GM18517 (cell line): Measurements from ENCODE around the gene SLC35C1.
A peak's percentile ranks its signal among the peaks of the same experiment; 100 is the strongest.
"Not testable (repeated sequence)": the region's sequence is repeated elsewhere in the genome, so short reads cannot be mapped to it uniquely, and the experiment has no call there.

Experiments used
- ATAC-seq: cut with Tn5 transposase; IDR thresholded peaks from one replicate; pipeline ENCODE4 v1.9.1; 2021; ENCODE audit warnings: mild to moderate bottlenecking, moderate library complexity; ENCODE audit not compliant: unreplicated experiment

The SLC35C1 gene

GRCh38 chr11:45786272-45786671, 18.7 kb upstream of the SLC35C1 start:
- no peak for ATAC-seq

GRCh38 chr11:45788887-45789286, 16.1 kb upstream of the SLC35C1 start:
- no peak for ATAC-seq

GRCh38 chr11:45791524-45791923, 13.4 kb upstream of the SLC35C1 start:
- ATAC-seq, result no peak

GRCh38 chr11:45794169-45794568, 10.8 kb upstream of the SLC35C1 start:
- ATAC-seq, result no peak

GRCh38 chr11:45795379-45795778, 9.6 kb upstream of the SLC35C1 start:
- ATAC-seq, result no peak

- ATAC-seq, result no peak
Measured at GRCh38 chr11:45796461-45796861, 8.5 kb upstream of the SLC35C1 start.

- no peak for ATAC-seq
Measured at GRCh38 chr11:45798793-45799441, 6.0 kb upstream of the SLC35C1 start.

- no peak for ATAC-seq
Measured at GRCh38 chr11:45799562-45799961, 5.4 kb upstream of the SLC35C1 start.

- ATAC-seq, result no peak
Measured at GRCh38 chr11:45800261-45800660, 4.7 kb upstream of the SLC35C1 start.

GRCh38 chr11:45801723-45802315, 3.1 kb upstream of the SLC35C1 start:
- no peak for ATAC-seq

- no peak for ATAC-seq
Measured at GRCh38 chr11:45802531-45803317, 2.2 kb upstream of the SLC35C1 start.

- ATAC-seq, result no peak
Measured at GRCh38 chr11:45803971-45804760, 783 bp upstream of the SLC35C1 start.

- ATAC-seq, result peak; percentile 27
Measured at GRCh38 chr11:45805305-45806071, 539 bp downstream of the SLC35C1 start.

GRCh38 chr11:45806072-45806933, 1.4 kb downstream of the SLC35C1 start:
- no peak for ATAC-seq

- ATAC-seq, result no peak
Measured at GRCh38 chr11:45806937-45807791, 2.2 kb downstream of the SLC35C1 start.

GRCh38 chr11:45807792-45808238, 2.9 kb downstream of the SLC35C1 start:
- ATAC-seq, result no peak

GRCh38 chr11:45808427-45808826, 3.5 kb downstream of the SLC35C1 start:
- not testable (repeated sequence) for ATAC-seq
